ENCODE results near the gene LRIG3.

The LRIG3 gene

DNA sequence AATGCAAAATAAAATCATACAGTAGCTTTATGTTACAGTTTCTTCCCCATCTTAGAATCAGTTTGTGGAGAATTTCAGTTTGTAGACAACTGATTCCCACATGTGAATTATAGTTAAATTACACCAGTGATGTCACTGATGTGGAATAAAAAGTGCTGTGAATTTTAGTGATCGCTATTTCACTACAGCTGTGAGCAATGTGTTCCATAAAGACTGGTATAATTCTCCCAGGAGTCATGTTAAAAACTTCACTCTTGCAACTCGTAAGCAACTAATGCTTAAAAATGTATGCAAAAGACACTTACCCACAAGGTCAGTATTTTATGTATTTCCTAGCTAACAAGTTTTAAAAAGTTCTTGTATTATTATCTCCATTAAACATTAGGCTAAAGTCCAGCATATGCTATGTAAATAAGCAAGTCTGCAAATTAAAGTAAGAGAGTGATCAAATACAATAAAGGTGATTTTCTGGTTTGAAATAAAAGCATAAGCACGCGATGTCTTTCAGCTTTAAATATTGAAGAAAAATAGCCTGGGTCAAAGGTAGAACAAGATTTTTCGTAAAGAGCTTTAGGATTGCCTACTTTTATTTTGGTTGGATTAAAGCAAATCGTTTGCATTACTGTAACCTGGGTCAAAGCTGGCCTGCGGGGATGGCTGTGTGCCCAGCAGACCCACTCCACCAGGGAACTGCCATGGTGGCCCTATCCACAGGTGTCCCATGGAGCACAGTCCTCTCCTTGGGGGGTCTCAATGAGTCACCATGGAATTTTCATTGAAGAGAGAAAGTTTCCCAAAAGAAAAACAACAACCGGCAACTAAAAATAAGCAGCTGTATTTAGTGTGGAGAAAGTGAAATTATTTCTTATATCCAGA is 12.7 kb upstream of the LRIG3 start:
- H3K4me3 ChIP-seq (ENCODE audit: low read length) = no peak overlapping the region
- H3K27ac ChIP-seq (ENCODE audit: low read length) = no peak overlapping the region
- no peaks in the 10 kb centered on the region for H3K4me1 ChIP-seq (ENCODE audit: control insufficient read depth, insufficient read depth, low read length)
- no peaks in the 10 kb centered on the region for H3K9me3 ChIP-seq (ENCODE audit: control insufficient read depth, insufficient read depth, low read length)
- WGBS (ENCODE audit: insufficient coverage, insufficient read length) = no CpG with 5 or more reads among the region's 8 CpGs
- no peaks in the 10 kb centered on the region for H3K36me3 ChIP-seq (ENCODE audit: control insufficient read depth, insufficient read depth, low read length)
- H3K27me3 ChIP-seq (ENCODE audit: control insufficient read depth, insufficient read depth, low read length) = no peaks in the 10 kb centered on the region
- DNase-seq (ENCODE audit: low read depth, low spot score) = no peak

- Histone ChIP-seq H3K4me3 (ENCODE audit: low read length) (no peak overlapping the region), H3K36me3 (ENCODE audit: control insufficient read depth, insufficient read depth, low read length) (no peaks in the 10 kb centered on the region), H3K27me3 (ENCODE audit: control insufficient read depth, insufficient read depth, low read length) (no peaks in the 10 kb centered on the region), H3K4me1 (ENCODE audit: control insufficient read depth, insufficient read depth, low read length) (no peaks in the 10 kb centered on the region), H3K9me3 (ENCODE audit: control insufficient read depth, insufficient read depth, low read length) (no peaks in the 10 kb centered on the region), H3K27ac (ENCODE audit: low read length) (no peak overlapping the region)
- no peak for DNase-seq (ENCODE audit: low read depth, low spot score)
- 100% methylated on average over 2 of the region's 4 CpGs for WGBS (ENCODE audit: insufficient coverage, insufficient read length)
Measured at GRCh38 chr12:58931518-58931917, 11.2 kb upstream of the LRIG3 start.

DNA sequence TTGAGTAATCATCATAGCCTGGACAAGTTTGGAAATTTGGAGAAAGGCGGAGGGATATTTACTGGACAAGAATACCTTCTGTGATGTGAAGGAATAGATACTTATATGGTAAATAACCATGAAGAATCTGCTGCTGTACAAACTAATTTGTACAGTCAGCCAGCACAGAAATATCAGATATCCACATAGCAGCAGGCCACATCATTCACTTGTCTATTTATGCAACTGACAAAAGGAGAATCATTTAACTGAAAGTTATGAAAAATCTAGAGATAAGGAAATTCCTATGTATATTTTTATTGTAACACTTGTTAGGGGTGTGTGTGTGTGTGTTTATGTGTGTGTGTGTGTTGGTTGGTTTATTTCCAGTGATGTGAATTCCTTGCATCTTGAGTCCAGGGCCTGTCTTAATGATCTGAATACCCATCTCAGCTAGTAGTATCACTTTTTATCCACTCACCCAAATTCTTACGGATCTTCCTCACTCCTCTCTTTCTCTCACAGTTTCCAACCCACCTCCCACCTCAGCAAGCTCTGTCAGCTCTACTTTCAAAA is 10.5 kb upstream of the LRIG3 start:
- H3K9me3 ChIP-seq (ENCODE audit: control insufficient read depth, insufficient read depth, low read length) = no peaks in the 10 kb centered on the region
- H3K4me3 ChIP-seq (ENCODE audit: low read length) = no peak overlapping the region
- 100% methylated on average over 1 of the region's 2 CpGs for WGBS (ENCODE audit: insufficient coverage, insufficient read length)
- H3K27me3 ChIP-seq (ENCODE audit: control insufficient read depth, insufficient read depth, low read length) = no peaks in the 10 kb centered on the region
- no peaks in the 10 kb centered on the region for H3K4me1 ChIP-seq (ENCODE audit: control insufficient read depth, insufficient read depth, low read length)
- no peak overlapping the region for H3K27ac ChIP-seq (ENCODE audit: low read length)
- DNase-seq (ENCODE audit: low read depth, low spot score) = no peak
- no peaks in the 10 kb centered on the region for H3K36me3 ChIP-seq (ENCODE audit: control insufficient read depth, insufficient read depth, low read length)

GRCh38 chr12:58927120-58927519 is 6.8 kb upstream of the LRIG3 start:
- WGBS (ENCODE audit: insufficient coverage, insufficient read length) = no CpG with 5 or more reads among the region's 4 CpGs
- no peaks in the 10 kb centered on the region for H3K9me3 ChIP-seq (ENCODE audit: control insufficient read depth, insufficient read depth, low read length)
- no peaks in the 10 kb centered on the region for H3K27me3 ChIP-seq (ENCODE audit: control insufficient read depth, insufficient read depth, low read length)
- no peak for DNase-seq (ENCODE audit: low read depth, low spot score)
- H3K27ac ChIP-seq (ENCODE audit: low read length) = no peak overlapping the region
- no peaks in the 10 kb centered on the region for H3K36me3 ChIP-seq (ENCODE audit: control insufficient read depth, insufficient read depth, low read length)
- H3K4me1 ChIP-seq (ENCODE audit: control insufficient read depth, insufficient read depth, low read length) = no peaks in the 10 kb centered on the region
- H3K4me3 ChIP-seq (ENCODE audit: low read length) = no peak overlapping the region

GRCh38 chr12:58926586-58926985 is 6.3 kb upstream of the LRIG3 start:
- no peaks in the 10 kb centered on the region for H3K4me1 ChIP-seq (ENCODE audit: control insufficient read depth, insufficient read depth, low read length)
- no peaks in the 10 kb centered on the region for H3K9me3 ChIP-seq (ENCODE audit: control insufficient read depth, insufficient read depth, low read length)
- DNase-seq (ENCODE audit: low read depth, low spot score) = no peak

DNA sequence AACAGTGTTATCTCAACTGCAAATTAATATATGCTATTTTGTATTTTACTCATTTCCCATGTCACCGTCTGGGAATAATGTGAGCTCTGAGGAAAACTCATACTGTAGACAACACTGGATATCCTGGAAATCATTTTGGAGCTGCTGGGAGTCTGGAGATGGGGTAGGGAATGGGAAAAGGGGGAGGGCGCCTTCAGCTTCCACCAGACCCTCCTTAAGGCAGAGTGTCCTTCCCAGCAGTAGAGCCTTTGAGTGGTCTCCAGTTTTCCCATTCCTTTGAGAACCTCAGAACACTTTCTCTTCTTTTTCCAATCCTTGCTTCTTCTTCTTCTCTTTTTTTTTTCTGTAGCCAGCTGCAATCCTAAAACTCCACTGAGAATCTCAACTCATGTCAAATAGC is 5.4 kb upstream of the LRIG3 start:
- H3K27me3 ChIP-seq (ENCODE audit: control insufficient read depth, insufficient read depth, low read length) = no peaks in the 10 kb centered on the region
- DNase-seq (ENCODE audit: low read depth, low spot score) = no peak

More at GRCh38 chr12:58926586-58926985, 6.3 kb upstream of the LRIG3 start:
- H3K27ac ChIP-seq (ENCODE audit: low read length) = no peak overlapping the region
- H3K4me3 ChIP-seq (ENCODE audit: low read length) = no peak overlapping the region
- H3K27me3 ChIP-seq (ENCODE audit: control insufficient read depth, insufficient read depth, low read length) = no peaks in the 10 kb centered on the region
- H3K36me3 ChIP-seq (ENCODE audit: control insufficient read depth, insufficient read depth, low read length) = no peaks in the 10 kb centered on the region

GRCh38 chr12:58925111-58925611 is 4.9 kb upstream of the LRIG3 start:
- no peak for DNase-seq (ENCODE audit: low read depth, low spot score)

More for the DNA sequence above, 5.4 kb upstream of the LRIG3 start:
- no peak overlapping the region for H3K27ac ChIP-seq (ENCODE audit: low read length)
- WGBS (ENCODE audit: insufficient coverage, insufficient read length) = no CpG with 5 or more reads among the region's 2 CpGs
- H3K4me3 ChIP-seq (ENCODE audit: low read length) = no peak overlapping the region
- H3K4me1 ChIP-seq (ENCODE audit: control insufficient read depth, insufficient read depth, low read length) = peaks cover 2% of the 10 kb centered on the region; the same call in 1 of the 2 replicates
- H3K36me3 ChIP-seq (ENCODE audit: control insufficient read depth, insufficient read depth, low read length) = no peaks in the 10 kb centered on the region
- H3K9me3 ChIP-seq (ENCODE audit: control insufficient read depth, insufficient read depth, low read length) = no peaks in the 10 kb centered on the region

GRCh38 chr12:58924652-58925051 is 4.3 kb upstream of the LRIG3 start:
- no peak for DNase-seq (ENCODE audit: low read depth, low spot score)
- Histone ChIP-seq H3K27me3 (ENCODE audit: control insufficient read depth, insufficient read depth, low read length) (no peaks in the 10 kb centered on the region), H3K9me3 (ENCODE audit: control insufficient read depth, insufficient read depth, low read length) (no peaks in the 10 kb centered on the region), H3K4me1 (ENCODE audit: control insufficient read depth, insufficient read depth, low read length) (peaks cover 2% of the 10 kb centered on the region; the same call in 1 of the 2 replicates), H3K27ac (ENCODE audit: low read length) (no peak overlapping the region), H3K36me3 (ENCODE audit: control insufficient read depth, insufficient read depth, low read length) (no peaks in the 10 kb centered on the region), H3K4me3 (ENCODE audit: low read length) (no peak overlapping the region)
- WGBS (ENCODE audit: insufficient coverage, insufficient read length) = no CpG with 5 or more reads among the region's 1 CpG

More at GRCh38 chr12:58925111-58925611, 4.9 kb upstream of the LRIG3 start:
- Histone ChIP-seq H3K36me3 (ENCODE audit: control insufficient read depth, insufficient read depth, low read length) (no peaks in the 10 kb centered on the region), H3K9me3 (ENCODE audit: control insufficient read depth, insufficient read depth, low read length) (no peaks in the 10 kb centered on the region), H3K4me3 (ENCODE audit: low read length) (no peak overlapping the region), H3K27me3 (ENCODE audit: control insufficient read depth, insufficient read depth, low read length) (no peaks in the 10 kb centered on the region), H3K4me1 (ENCODE audit: control insufficient read depth, insufficient read depth, low read length) (peaks cover 2% of the 10 kb centered on the region; the same call in 1 of the 2 replicates), H3K27ac (ENCODE audit: low read length) (no peak overlapping the region)
- WGBS (ENCODE audit: insufficient coverage, insufficient read length) = no CpG with 5 or more reads among the region's 1 CpG

GRCh38 chr12:58923781-58924180 is 3.5 kb upstream of the LRIG3 start:
- peaks cover 2% of the 10 kb centered on the region; the same call in 1 of the 2 replicates for H3K27me3 ChIP-seq (ENCODE audit: control insufficient read depth, insufficient read depth, low read length)
- H3K9me3 ChIP-seq (ENCODE audit: control insufficient read depth, insufficient read depth, low read length) = no peaks in the 10 kb centered on the region
- DNase-seq (ENCODE audit: low read depth, low spot score) = no peak
- no peak overlapping the region for H3K27ac ChIP-seq (ENCODE audit: low read length)
- no CpG with 5 or more reads among the region's 4 CpGs for WGBS (ENCODE audit: insufficient coverage, insufficient read length)
- peaks cover 2% of the 10 kb centered on the region; the same call in 1 of the 2 replicates for H3K4me1 ChIP-seq (ENCODE audit: control insufficient read depth, insufficient read depth, low read length)
- H3K36me3 ChIP-seq (ENCODE audit: control insufficient read depth, insufficient read depth, low read length) = no peaks in the 10 kb centered on the region
- no peak overlapping the region for H3K4me3 ChIP-seq (ENCODE audit: low read length)

DNA sequence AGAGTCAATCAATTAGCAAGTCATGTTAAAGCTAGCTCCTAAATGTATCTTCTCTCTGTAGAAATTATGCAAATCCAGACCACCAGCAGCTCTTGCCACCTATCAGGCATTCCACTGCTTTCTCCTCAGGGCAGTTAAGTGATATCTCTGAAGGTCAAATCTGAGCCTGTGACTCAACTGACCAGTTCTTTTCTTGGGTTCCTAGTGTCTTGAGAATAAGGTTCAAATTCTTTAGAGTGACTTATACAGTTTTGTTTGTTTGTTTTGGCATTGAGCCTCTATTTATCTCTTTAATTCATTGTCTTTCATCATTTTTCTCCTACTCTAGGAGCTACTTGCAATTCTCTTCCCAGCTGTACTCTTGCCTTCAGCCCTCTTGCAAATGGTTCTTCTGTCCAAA is 2.5 kb upstream of the LRIG3 start:
- H3K4me3 ChIP-seq (ENCODE audit: low read length) = no peak overlapping the region
- DNase-seq (ENCODE audit: low read depth, low spot score) = no peak
- H3K27me3 ChIP-seq (ENCODE audit: control insufficient read depth, insufficient read depth, low read length) = peaks cover 2% of the 10 kb centered on the region; the same call in 1 of the 2 replicates
- peaks cover 2% of the 10 kb centered on the region; the same call in 1 of the 2 replicates for H3K4me1 ChIP-seq (ENCODE audit: control insufficient read depth, insufficient read depth, low read length)
- no peaks in the 10 kb centered on the region for H3K36me3 ChIP-seq (ENCODE audit: control insufficient read depth, insufficient read depth, low read length)
- H3K9me3 ChIP-seq (ENCODE audit: control insufficient read depth, insufficient read depth, low read length) = no peaks in the 10 kb centered on the region
- H3K27ac ChIP-seq (ENCODE audit: low read length) = no peak overlapping the region
